Measurements from ENCODE around the gene SMIM15. TPM values are rescaled to one million over a fixed set of nuclear protein-coding genes. Genes with fewer than 3 reads are reported as not detected.

SMIM15 gene
- total RNA-seq, 1 experiment from 2014 or later = 83.9 TPM

- Histone ChIP-seq H3K27ac (ENCODE audit: low read depth, low read length) (no peak overlapping the region), H3K9me3 (ENCODE audit: control insufficient read depth in 1 of 2, insufficient read depth in 1 of 2, low read depth in 1 of 2, low read length in 2 of 2) (no peaks in the 10 kb centered on the region), H4K20me1 (ENCODE audit: insufficient read depth) (no peaks in the 10 kb centered on the region), H3K4me2 (ENCODE audit: low read length) (no peak overlapping the region), H3K36me3 (ENCODE audit: control insufficient read depth in 1 of 2, insufficient read depth in 2 of 2, low read length in 2 of 2) (no peaks in the 10 kb centered on the region), H3K79me2 (ENCODE audit: insufficient read depth, low read length) (no peaks in the 10 kb centered on the region), H3K27me3 (ENCODE audit: insufficient read depth, low read length) (no peaks in the 10 kb centered on the region), H3K4me1 (ENCODE audit: control insufficient read depth in 1 of 2, insufficient read depth in 2 of 2, low read length in 2 of 2) (no peaks in the 10 kb centered on the region), H3K9ac (ENCODE audit: low read length) (no peak overlapping the region), H3K4me3 (replicated peaks in 1 of 2; ENCODE audit: low read depth in 1 of 2, low read length in 2 of 2) (no peak overlapping the region), H3K9me2 (ENCODE audit: insufficient read depth) (no peaks in the 10 kb centered on the region), H2AFZ (ENCODE audit: low read depth, low read length, poor library complexity, severe bottlenecking) (no peak overlapping the region)
- ATAC-seq (no peak), DNase-seq (ENCODE audit: low read depth, low spot score) (no peak)
- intact Hi-C loops (cut with micrococcal nuclease) = no loop called here
- TF ChIP-seq POLR2A (IDR thresholded peaks at IDR 0.05; ENCODE audit: borderline replicate concordance, extremely low read depth, insufficient read depth, insufficient read length) (no peak), MAX (IDR thresholded peaks at IDR 0.05) (no peak), SP1 (IDR thresholded peaks at IDR 0.05; ENCODE audit: low read depth) (no peak), ZFX (IDR thresholded peaks at IDR 0.05) (no peak), ELF1 (IDR thresholded peaks at IDR 0.05; ENCODE audit: borderline replicate concordance, low read depth) (no peak), ATF3 (IDR thresholded peaks at IDR 0.05) (no peak), EZH2phosphoT487 (IDR thresholded peaks at IDR 0.05; ENCODE audit: borderline replicate concordance) (no peak), CEBPB (IDR thresholded peaks at IDR 0.05; ENCODE audit: low read depth) (no peak), FOSL1 (IDR thresholded peaks at IDR 0.05; ENCODE audit: low read depth) (no peak), ZBTB33 (IDR thresholded peaks at IDR 0.05; ENCODE audit: extremely low read depth, insufficient replicate concordance, low read length) (no peak), POLR2AphosphoS5 (IDR thresholded peaks at IDR 0.05; ENCODE audit: low read depth, low read length) (no peak), EGR1 (IDR thresholded peaks at IDR 0.05; ENCODE audit: low read depth) (no peak), EZH2 (IDR thresholded peaks at IDR 0.05) (no peak), CTCF (IDR thresholded peaks at IDR 0.05 in 2 of 3, conservative IDR thresholded peaks at IDR 0.05 in 1 of 3; ENCODE audit: borderline replicate concordance in 1 of 3, insufficient read depth in 1 of 3, low read depth in 2 of 3, low read length in 2 of 3) (no peak), ZNF274 (IDR thresholded peaks at IDR 0.05; ENCODE audit: low read depth, low read length) (no peak), SIN3A (IDR thresholded peaks at IDR 0.05; ENCODE audit: low read depth) (no peak), SRF (IDR thresholded peaks at IDR 0.05; ENCODE audit: low read depth) (no peak), RAD21 (IDR thresholded peaks at IDR 0.05; ENCODE audit: low read depth) (no peak)
- POLR2A ChIA-PET = no interaction called here
- BruUV-seq (replicated peaks) = no TSS peak
- CTCF ChIA-PET = no interaction called here
- RAD21 ChIA-PET (ENCODE audit: low non-redundant PET in 1 of 2, low total read pairs in 2 of 2, uncharacterized antibody in 2 of 2, unreplicated experiment in 2 of 2) = no interaction called here
Measured at GRCh38 chr5:61186634-61187033, 24.4 kb upstream of the SMIM15 start.

All from HCT116 (cell line).